Esophagus squamous epithelium (tissue), 5 donors: ENCODE measurements around the gene STK38. TPM values are rescaled to one million over a fixed set of nuclear protein-coding genes. Genes with fewer than 3 reads are reported as not detected.
"Not testable (repeated sequence)": the region's sequence is repeated elsewhere in the genome, so short reads cannot be mapped to it uniquely, and the experiment has no call there.

Experiments
- DNase-seq: peaks from one replicate; lab custom pipeline; 2025; lab: John Stamatoyannopoulos, UW
- H3K27ac ChIP-seq, 4 donors: fragments of 200-600 bp; sonication (generic); one replicate each; pipeline ENCODE4 v1.5.1; 2016 to 2019; ENCODE audit warnings: mild to moderate bottlenecking in 1 of 4
- H3K27me3 ChIP-seq, 4 donors: fragments of 200-600 bp; sonication (generic); 1 replicate in 3 of 4; 2 replicates in 1 of 4; pipeline versions ENCODE4 v1.5.1 to v1.6.0; 2017 to 2021; ENCODE audit warnings: antibody characterized with exemption in 1 of 4
- H3K36me3 ChIP-seq, 3 donors: fragments of 200-600 bp; sonication (generic); one replicate each; pipeline ENCODE4 v1.5.1; 2016 to 2019
- H3K4me1 ChIP-seq, 3 donors: fragments of 200-600 bp; sonication (generic); one replicate each; pipeline ENCODE4 v1.5.1; 2017 to 2019
- H3K4me3 ChIP-seq, 4 donors: fragments of 200-600 bp; sonication (generic); 1 replicate in 3 of 4; 2 replicates in 1 of 4; pipeline ENCODE4 v1.5.1; 2016 to 2019; ENCODE audit warnings: mild to moderate bottlenecking in 2 of 4, moderate library complexity in 1 of 4
- H3K9me3 ChIP-seq, 3 donors: fragments of 200-600 bp; sonication (generic); one replicate each; pipeline ENCODE4 v1.5.1; 2016 to 2019
- CTCF ChIP-seq, 6 experiments: fragments of 450-650 bp in 4 of 6; fragments of 200-600 bp in 2 of 6; sonication (generic) in 2 of 6; IDR thresholded peaks; one replicate each; pipeline ENCODE4 v1.5.1; 2016 to 2019; ENCODE audit warnings: antibody characterized with exemption in 6 of 6, mild to moderate bottlenecking in 4 of 6, moderate library complexity in 4 of 6
- POLR2A ChIP-seq, 4 donors: fragments of 450-650 bp; IDR thresholded peaks; one replicate each; pipeline ENCODE4 v1.6.1; 2017; ENCODE audit warnings: antibody characterized with exemption in 4 of 4, mild to moderate bottlenecking in 4 of 4, moderate library complexity in 3 of 4
- WGBS, 2 donors: methylation state at CpG; one replicate each; pipeline ENCODE4 v1.1.5; 2018; 5-methylcytosine and 5-hydroxymethylcytosine counted together
- intact Hi-C: fragments of 100-400 bp; cut with DNase I; formaldehyde crosslinking; loops from one replicate; pipeline ENCODE4 v1.15.0; 2022
- total RNA-seq, 4 donors: library from RNA; depleted of rRNA; stranded (reverse); fragments of >200 nt; gene quantifications; one replicate each; pipeline ENCODE4 v1.1.0, GENCODE V29; 2016
- donor health status: DM: yes; HTN: yes; CAD: no.

The STK38 gene
- total RNA-seq, 4 donors from 2014 or later, result 26.5 to 33.6 (median 30.3) TPM

GRCh38 chr6:36593569-36594028 lies 46.3 kb upstream of the STK38 start:
- Histone ChIP-seq H3K36me3 (peaks cover 5 to 22% (median 10%) of the 10 kb centered on the region in 3 donors), H3K4me3 (peak overlapping the region; percentile 22 to 96 (median 88)), H3K27ac (peak overlapping the region; percentile 95 to 100 (median 98)), H3K27me3 (no peaks in the 10 kb centered on the region), H3K9me3 (no peaks in the 10 kb centered on the region), H3K4me1 (peaks cover 5 to 47% (median 24%) of the 10 kb centered on the region in 3 donors)
- 1 to 2% methylated on average over 10 to 12 of the region's 15 CpGs for WGBS, 2 donors
- DNase-seq, result no peak
- no peak for TF ChIP-seq CTCF (IDR thresholded peaks at IDR 0.05)
- TF ChIP-seq POLR2A (IDR thresholded peaks at IDR 0.05), result no peak
- intact Hi-C loops, result loop anchor here (10.0 kb wide), 1 partner anchor 49 kb away; the partner anchor contains the start of gene STK38

- H3K36me3 ChIP-seq, result peaks cover 3 to 8% (median 5%) of the 10 kb centered on the region in 3 donors
- peaks cover 0 to 34% (median 11%) of the 10 kb centered on the region in 3 donors for H3K4me1 ChIP-seq
- no peaks in the 10 kb centered on the region for H3K27me3 ChIP-seq
- 78 to 79% methylated on average over 12 of the region's 12 CpGs for WGBS, 2 donors
- no peaks in the 10 kb centered on the region for H3K9me3 ChIP-seq
- no peak overlapping the region for H3K4me3 ChIP-seq
- H3K27ac ChIP-seq, result peak overlapping the region in 2 of 4 donors; percentile 100
- intact Hi-C loops, result loop anchor here (10.0 kb wide), 1 partner anchor 47 kb away; the partner anchor contains the start of gene STK38
- no peak for DNase-seq
- no peak for TF ChIP-seq CTCF (IDR thresholded peaks at IDR 0.05)
- no peak for TF ChIP-seq POLR2A (IDR thresholded peaks at IDR 0.05)
These were observed 45.0 kb upstream of the STK38 start for GRCh38 chr6:36592221-36592655.

- no peak for TF ChIP-seq CTCF (IDR thresholded peaks at IDR 0.05)
- intact Hi-C loops, result loop anchor here (10.0 kb wide), 1 partner anchor 45 kb away; the partner anchor contains the start of gene STK38
- DNase-seq, result no peak
- peaks cover 0 to 25% (median 8%) of the 10 kb centered on the region in 3 donors for H3K4me1 ChIP-seq
- H3K36me3 ChIP-seq, result no peaks in the 10 kb centered on the region
- H3K4me3 ChIP-seq, result no peak overlapping the region
- no peaks in the 10 kb centered on the region for H3K27me3 ChIP-seq
- H3K9me3 ChIP-seq, result no peaks in the 10 kb centered on the region
- no peak overlapping the region for H3K27ac ChIP-seq
- 22 to 40% methylated on average over 1 of the region's 1 CpG for WGBS, 2 donors
These were observed 43.0 kb upstream of the STK38 start for GRCh38 chr6:36590237-36590636.

- H3K27ac ChIP-seq, intact Hi-C loops: not testable (repeated sequence)
These were observed 41.7 kb upstream of the STK38 start for GRCh38 chr6:36589025-36589400.

DNA sequence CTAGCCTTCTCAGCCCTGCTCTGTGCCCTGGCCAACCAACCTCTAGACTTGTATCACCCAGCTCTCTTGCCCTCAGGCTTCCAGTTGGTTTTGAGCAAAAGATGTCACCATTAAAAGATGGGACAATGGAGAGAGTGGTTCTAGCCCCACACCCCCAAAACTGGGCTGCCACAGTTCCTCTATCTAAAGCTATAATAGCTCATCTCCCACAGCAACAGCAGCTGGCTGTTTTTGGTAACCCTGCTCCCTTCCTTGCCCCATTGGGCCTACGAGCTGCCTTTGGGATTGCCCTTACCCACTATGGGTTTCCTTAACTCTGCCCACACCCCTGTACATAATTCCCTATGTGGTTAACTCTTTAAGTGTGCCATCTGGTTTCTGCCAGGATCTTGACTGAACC lies 39.3 kb upstream of the STK38 start:
- Histone ChIP-seq H3K4me1 (peaks cover 0 to 9% (median 0%) of the 10 kb centered on the region in 3 donors), H3K27me3 (no peaks in the 10 kb centered on the region), H3K9me3 (no peaks in the 10 kb centered on the region), H3K36me3 (no peaks in the 10 kb centered on the region), H3K27ac (no peak overlapping the region), H3K4me3 (no peak overlapping the region)
- intact Hi-C loops, result no loop called here
- TF ChIP-seq CTCF (IDR thresholded peaks at IDR 0.05) (no peak), POLR2A (IDR thresholded peaks at IDR 0.05) (no peak)
- no peak for DNase-seq
- WGBS, 2 donors, result 65 to 80% methylated on average over 1 of the region's 1 CpG

More at GRCh38 chr6:36589025-36589400, 41.7 kb upstream of the STK38 start:
- peaks cover 0 to 25% (median 8%) of the 10 kb centered on the region in 3 donors for H3K4me1 ChIP-seq
- DNase-seq, H3K36me3 ChIP-seq, H3K27me3 ChIP-seq, H3K9me3 ChIP-seq, H3K4me3 ChIP-seq: not testable (repeated sequence)
- WGBS, 2 donors, result 85 to 92% methylated on average over 9 of the region's 9 CpGs
